Esophagus muscularis mucosa (tissue), 4 donors: Measurements from ENCODE around the gene MAST4. TPM values are rescaled to one million over a fixed set of nuclear protein-coding genes. Genes with fewer than 3 reads are reported as not detected.
A peak's percentile ranks its signal among the peaks of the same experiment; 100 is the strongest.

Experiments used
- DNase-seq: peaks from one replicate; pipeline ENCODE4 v3.0.0-alpha.2; 2017; ENCODE audit errors: extremely low spot score
- H3K27ac ChIP-seq, 4 donors: fragments of 200-600 bp; sonication (generic); replicated peaks in 1 of 4; 1 replicate in 3 of 4; 2 replicates in 1 of 4; pipeline ENCODE4 v1.5.1; 2016 to 2019; ENCODE audit warnings: mild to moderate bottlenecking in 1 of 4
- H3K27me3 ChIP-seq, 4 donors: fragments of 200-600 bp; sonication (generic); one replicate each; pipeline versions ENCODE4 v1.5.1 to v1.6.0; 2016 to 2019
- H3K36me3 ChIP-seq, 4 donors: fragments of 200-600 bp; sonication (generic); one replicate each; pipeline ENCODE4 v1.5.1; 2016 to 2019
- H3K4me1 ChIP-seq, 4 donors: fragments of 200-600 bp; sonication (generic); one replicate each; pipeline ENCODE4 v1.5.1; 2016 to 2019
- H3K4me3 ChIP-seq, 4 donors: fragments of 200-600 bp; sonication (generic); 1 replicate in 2 of 4; 2 replicates in 2 of 4; pipeline ENCODE4 v1.5.1; 2016 to 2019; ENCODE audit warnings: mild to moderate bottlenecking in 4 of 4, moderate library complexity in 1 of 4
- H3K9me3 ChIP-seq, 4 donors: fragments of 200-600 bp; sonication (generic); 1 replicate in 3 of 4; 2 replicates in 1 of 4; pipeline ENCODE4 v1.5.1; 2016 to 2019
- CTCF ChIP-seq, 3 experiments: fragments of 200-600 bp in 2 of 3; fragments of 450-650 bp in 1 of 3; sonication (generic) in 2 of 3; IDR thresholded peaks; one replicate each; pipeline ENCODE4 v1.5.1; 2017 to 2019; ENCODE audit warnings: antibody characterized with exemption in 3 of 3, mild to moderate bottlenecking in 2 of 3, moderate library complexity in 1 of 3
- EP300 ChIP-seq: sonication (generic); formaldehyde crosslinking; IDR thresholded peaks from one replicate; pipeline ENCODE4 v1.6.1; 2017; ENCODE audit warnings: antibody characterized with exemption
- POLR2A ChIP-seq: fragments of 450-650 bp; IDR thresholded peaks from one replicate; pipeline ENCODE4 v1.6.1; 2017; ENCODE audit warnings: antibody characterized with exemption, moderate library complexity, mild to moderate bottlenecking, low read depth
- POLR2AphosphoS5 ChIP-seq, 2 donors: sonication (generic); formaldehyde crosslinking; IDR thresholded peaks; one replicate each; pipeline ENCODE4 v1.6.1; 2017; ENCODE audit warnings: antibody characterized with exemption in 2 of 2
- WGBS: methylation state at CpG from one replicate; pipeline ENCODE4 v1.1.5; 2018; 5-methylcytosine and 5-hydroxymethylcytosine counted together
- intact Hi-C: fragments of 100-400 bp; cut with DNase I; formaldehyde crosslinking; loops from one replicate; pipeline ENCODE4 v1.15.1; 2023
- total RNA-seq, 4 donors: library from RNA; depleted of rRNA; stranded (reverse); fragments of >200 nt; gene quantifications; one replicate each; pipeline versions ENCODE4 v1.1.0 to v1.2.1, GENCODE V29; 2016

MAST4 gene
- total RNA-seq, 4 donors from 2014 or later, result 26.2 to 39.7 (median 35.8) TPM

- H3K4me3 ChIP-seq, result no peak overlapping the region
- H3K27me3 ChIP-seq, result no peaks in the 10 kb centered on the region
- intact Hi-C loops, result no loop called here
- no peak overlapping the region for H3K27ac ChIP-seq
- 87% methylated on average over 4 of the region's 4 CpGs for WGBS
- TF ChIP-seq CTCF (IDR thresholded peaks at IDR 0.05) (no peak), POLR2A (no peak), EP300 (no peak), POLR2AphosphoS5 (IDR thresholded peaks at IDR 0.05) (no peak)
- no peak for DNase-seq
- no peaks in the 10 kb centered on the region for H3K9me3 ChIP-seq
- peaks cover 0 to 14% (median 3%) of the 10 kb centered on the region in 4 donors for H3K4me1 ChIP-seq
- peaks cover 36 to 93% (median 63%) of the 10 kb centered on the region in 4 donors for H3K36me3 ChIP-seq
Measured at GRCh38 chr5:67146981-67147380, 550.8 kb downstream of the MAST4 start.

- Histone ChIP-seq H3K9me3 (no peaks in the 10 kb centered on the region), H3K27me3 (no peaks in the 10 kb centered on the region), H3K4me1 (peaks cover 0 to 14% (median 3%) of the 10 kb centered on the region in 4 donors), H3K27ac (no peak overlapping the region), H3K36me3 (peaks cover 31 to 92% (median 60%) of the 10 kb centered on the region in 4 donors), H3K4me3 (no peak overlapping the region)
- no peak for TF ChIP-seq EP300
- DNase-seq, result no peak
- 98% methylated on average over 2 of the region's 3 CpGs for WGBS
- intact Hi-C loops, result no loop called here
Measured at GRCh38 chr5:67147760-67148159, 551.6 kb downstream of the MAST4 start.

GRCh38 chr5:67149057-67149950 lies 553.1 kb downstream of the MAST4 start:
- WGBS, result 64% methylated on average over 14 of the region's 14 CpGs
- DNase-seq, result no peak
- H3K9me3 ChIP-seq, result no peaks in the 10 kb centered on the region
- peaks cover 0 to 17% (median 4%) of the 10 kb centered on the region in 4 donors for H3K4me1 ChIP-seq
- H3K27me3 ChIP-seq, result no peaks in the 10 kb centered on the region
- H3K36me3 ChIP-seq, result peaks cover 22 to 92% (median 60%) of the 10 kb centered on the region in 4 donors
- H3K27ac ChIP-seq, result peak overlapping the region in 3 of 4 donors; percentile 5 to 53 (median 20)
- TF ChIP-seq POLR2AphosphoS5 (IDR thresholded peaks at IDR 0.05) (no peak), POLR2A (no peak), EP300 (no peak), CTCF (IDR thresholded peaks at IDR 0.05) (no peak)
- intact Hi-C loops, result no loop called here
- H3K4me3 ChIP-seq, result peak overlapping the region; percentile 22 to 41 (median 32)

DNA sequence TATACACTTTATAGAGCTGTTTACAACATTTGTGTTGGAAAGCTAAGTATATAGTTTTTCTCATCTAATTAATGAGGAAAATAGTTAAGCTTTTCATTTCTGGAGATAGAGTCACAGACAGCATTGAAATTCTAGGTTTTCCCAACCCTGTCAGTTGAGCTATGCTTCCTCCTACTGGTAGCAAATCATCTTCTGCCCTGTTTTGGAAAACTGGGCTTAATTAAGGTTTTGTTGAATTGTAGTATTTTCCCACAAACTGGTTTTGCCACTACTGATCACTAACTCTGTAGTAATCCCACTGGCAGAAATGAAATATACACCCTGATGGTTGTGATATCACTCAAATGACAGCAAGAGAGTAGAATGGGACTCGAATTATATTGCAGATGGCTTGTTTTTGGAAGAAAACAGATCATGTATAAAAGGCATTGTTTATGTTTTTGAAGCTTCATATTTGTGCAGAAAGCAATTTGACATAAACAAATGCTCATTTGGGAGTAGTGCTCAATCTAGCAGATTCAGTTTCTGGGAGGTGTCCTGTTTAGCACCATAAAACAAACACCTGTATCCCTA lies 553.8 kb downstream of the MAST4 start:
- H3K27ac ChIP-seq, result no peak overlapping the region
- TF ChIP-seq EP300 (no peak), POLR2AphosphoS5 (IDR thresholded peaks at IDR 0.05) (no peak), POLR2A (no peak), CTCF (IDR thresholded peaks at IDR 0.05) (peak; percentile 32 to 51 (median 44))
- no peaks in the 10 kb centered on the region for H3K27me3 ChIP-seq
- no peak for DNase-seq
- H3K4me1 ChIP-seq, result peaks cover 0 to 24% (median 10%) of the 10 kb centered on the region in 4 donors
- H3K9me3 ChIP-seq, result no peaks in the 10 kb centered on the region
- H3K36me3 ChIP-seq, result peaks cover 17 to 92% (median 59%) of the 10 kb centered on the region in 4 donors
- H3K4me3 ChIP-seq, result peak overlapping the region in 1 of 4 donors; percentile 33
- WGBS, result 90% methylated on average over 1 of the region's 1 CpG
- intact Hi-C loops, result loop anchor here (5.0 kb wide), 2 partner anchors 163 to 338 kb away; no protein-coding TSS in a partner anchor

GRCh38 chr5:67152400-67152799 lies 556.2 kb downstream of the MAST4 start:
- 96% methylated on average over 6 of the region's 6 CpGs for WGBS
- no peak for TF ChIP-seq POLR2A
- no peak for TF ChIP-seq POLR2AphosphoS5 (IDR thresholded peaks at IDR 0.05)
- no peak for TF ChIP-seq CTCF (IDR thresholded peaks at IDR 0.05)
- no peak for TF ChIP-seq EP300
- intact Hi-C loops, result loop anchor here (5.0 kb wide), 2 partner anchors 165 to 340 kb away; no protein-coding TSS in a partner anchor

More at GRCh38 chr5:67152400-67152799, 556.2 kb downstream of the MAST4 start:
- DNase-seq, result no peak
- H3K4me3 ChIP-seq, result no peak overlapping the region
- H3K27ac ChIP-seq, result no peak overlapping the region
- H3K9me3 ChIP-seq, result no peaks in the 10 kb centered on the region
- peaks cover 0 to 25% (median 18%) of the 10 kb centered on the region in 4 donors for H3K4me1 ChIP-seq
- H3K27me3 ChIP-seq, result no peaks in the 10 kb centered on the region
- H3K36me3 ChIP-seq, result peaks cover 14 to 85% (median 51%) of the 10 kb centered on the region in 4 donors
